K562 (cell line): Measurements from ENCODE around the gene DNAJB13. TPM values are rescaled to one million over a fixed set of nuclear protein-coding genes. Genes with fewer than 3 reads are reported as not detected.
A peak's percentile ranks its signal among the peaks of the same experiment; 100 is the strongest.

Experiments used
- ARID1B ChIP-seq: fragments of 450-650 bp; IDR thresholded peaks from 2 replicates; pipeline ENCODE4 v1.6.1; 2016; ENCODE audit warnings: antibody characterized with exemption, mild to moderate bottlenecking, inconsistent platforms
- ARNT ChIP-seq, 2 experiments: fragments of 450-650 bp; IDR thresholded peaks; 2 replicates each; pipeline ENCODE4 v1.6.1; 2016; ENCODE audit warnings: mild to moderate bottlenecking in 1 of 2
- CBFB ChIP-seq: sonication (generic); formaldehyde crosslinking; IDR thresholded peaks from 2 replicates; pipeline ENCODE4 v1.4.0; 2020; ENCODE audit warnings: mild to moderate bottlenecking, missing genetic modification reagents
- ETV1 ChIP-seq: fragments of 450-650 bp; conservative IDR thresholded peaks from 2 replicates; pipeline ENCODE4 v1.6.1; 2016; ENCODE audit warnings: missing genetic modification characterization, control low read depth, low read depth, missing compliant biosample characterization
- ETV5 ChIP-seq: sonication (generic); formaldehyde crosslinking; IDR thresholded peaks from 2 replicates; pipeline ENCODE4 v1.4.0; 2020; ENCODE audit warnings: low read depth, mild to moderate bottlenecking, missing genetic modification reagents
- GATA2 ChIP-seq: sonication (generic); formaldehyde crosslinking; IDR thresholded peaks from 2 replicates; pipeline ENCODE4 v1.4.0; 2020; ENCODE audit warnings: mild to moderate bottlenecking, missing genetic modification reagents
- HDAC1 ChIP-seq, 2 experiments: fragments of 450-650 bp; IDR thresholded peaks; 2 replicates each; pipeline ENCODE4 v1.6.1; 2016 to 2017; ENCODE audit warnings: inconsistent platforms in 1 of 2, mild to moderate bottlenecking in 1 of 2, moderate library complexity in 1 of 2
- HDGF ChIP-seq: fragments of 450-650 bp; IDR thresholded peaks from 2 replicates; pipeline ENCODE4 v1.6.1; 2016
- HNRNPUL1 ChIP-seq: fragments of 200-400 bp; formaldehyde crosslinking; IDR thresholded peaks from 2 replicates; pipeline ENCODE4 v1.6.1; 2017; ENCODE audit warnings: low read length
- KDM1A ChIP-seq, 2 experiments: fragments of 450-650 bp; IDR thresholded peaks; 2 replicates each; pipeline ENCODE4 v1.6.1; 2016; ENCODE audit warnings: mild to moderate bottlenecking in 2 of 2
- LARP7 ChIP-seq: fragments of 450-650 bp; IDR thresholded peaks from 2 replicates; pipeline ENCODE4 v1.6.1; 2016
- MAFK ChIP-seq: IDR thresholded peaks from 2 replicates; pipeline ENCODE4 v1.6.1; 2011; ENCODE audit warnings: low read length, improper control_type of control experiment
- MEIS2 ChIP-seq: fragments of 450-650 bp; IDR thresholded peaks from 2 replicates; pipeline ENCODE4 v1.6.1; 2014; ENCODE audit warnings: mild to moderate bottlenecking; ENCODE audit not compliant: partially characterized antibody
- RAD21 ChIP-seq, 2 experiments: fragments of 250-450 bp in 1 of 2; fragments of 450-650 bp in 1 of 2; sonication (Bioruptor Pico) in 1 of 2; formaldehyde crosslinking in 1 of 2; IDR thresholded peaks in 1 of 2; conservative IDR thresholded peaks in 1 of 2; 2 replicates each; pipeline versions ENCODE4 v1.4.0 to v1.8.0; 2020 to 2022; ENCODE audit warnings: mild to moderate bottlenecking in 2 of 2, moderate library complexity in 1 of 2
- RAD51 ChIP-seq: fragments of 450-650 bp; IDR thresholded peaks from 2 replicates; pipeline ENCODE4 v1.7.1; 2016; ENCODE audit warnings: low read depth, mild to moderate bottlenecking, borderline replicate concordance
- RCOR1 ChIP-seq, 2 experiments: IDR thresholded peaks; 2 replicates each; pipeline ENCODE4 v1.6.1; 2012; ENCODE audit warnings: low read depth in 2 of 2, low read length in 2 of 2, borderline replicate concordance in 1 of 2, improper control_type of control experiment in 1 of 2
- SIN3B ChIP-seq: fragments of 450-650 bp; IDR thresholded peaks from 2 replicates; pipeline ENCODE4 v1.6.1; 2017; ENCODE audit warnings: low read depth, mild to moderate bottlenecking, moderate library complexity
- SMARCA5 ChIP-seq: fragments of 450-650 bp; IDR thresholded peaks from 2 replicates; pipeline ENCODE4 v1.6.1; 2016
- TCF3 ChIP-seq: sonication (generic); formaldehyde crosslinking; IDR thresholded peaks from 2 replicates; pipeline ENCODE4 v1.4.0; 2020; ENCODE audit warnings: mild to moderate bottlenecking, missing genetic modification reagents
- TEAD4 ChIP-seq, 2 experiments: sonication (generic) in 1 of 2; formaldehyde crosslinking in 1 of 2; IDR thresholded peaks; 2 replicates each; pipeline versions ENCODE4 v1.6.1 to v1.8.0; 2012 to 2022; ENCODE audit warnings: borderline replicate concordance in 1 of 2, inconsistent platforms in 1 of 2, low read length in 1 of 2, mild to moderate bottlenecking in 1 of 2, missing genetic modification reagents in 1 of 2
- ZNF124 ChIP-seq: sonication (generic); formaldehyde crosslinking; IDR thresholded peaks from 2 replicates; pipeline ENCODE4 v1.8.1; 2022; ENCODE audit warnings: missing genetic modification reagents
- ZNF316 ChIP-seq: fragments of 450-650 bp; IDR thresholded peaks from 2 replicates; pipeline ENCODE4 v1.6.1; 2016
- polyA plus RNA-seq, 8 experiments: library from polyadenylated mRNA; depleted of rRNA in 4 of 8; stranded (reverse) in 5 of 8; unstranded in 3 of 8; fragments of >200 nt; fragmentation: Nextera tagmentation in 2 of 8; fragmentation: Illumina TruSeq in 1 of 8; extraction: Ambion mirVana in 2 of 8; extraction: Trizol in 1 of 8; gene quantifications; 2 replicates each; pipeline versions ENCODE4 v1.2.1 to v1.2.3, GENCODE V29; 2011 to 2014; ENCODE audit warnings: inconsistent platforms in 1 of 8, missing spikeins in 1 of 8
- total RNA-seq, 7 experiments: library from RNA; depleted of rRNA in 6 of 7; stranded (reverse); fragments of >200 nt in 6 of 7; fragmentation: Illumina TruSeq in 2 of 7; extraction: Trizol in 2 of 7; gene quantifications; 2 replicates each; pipeline versions ENCODE4 v1.2.1 to v1.2.3, GENCODE V29; 2011 to 2021; ENCODE audit warnings: low replicate concordance in 1 of 7
- TF ChIP-seq, protein P1 (sequence below): fragments of 450-650 bp; IDR thresholded peaks from 2 replicates; pipeline ENCODE4 v1.6.1; 2016
- TF ChIP-seq, protein P2 (sequence below): sonication (generic); formaldehyde crosslinking; IDR thresholded peaks from 2 replicates; pipeline ENCODE4 v1.9.0; 2022; ENCODE audit warnings: mild to moderate bottlenecking, missing genetic modification reagents

DNAJB13 gene
- total and polyA plus RNA-seq, 9 of the 15 experiments (the other 6 are each of a cell fraction or from before 2014, with no cell fraction given) = 0.14 TPM; not detected in 8

DNA sequence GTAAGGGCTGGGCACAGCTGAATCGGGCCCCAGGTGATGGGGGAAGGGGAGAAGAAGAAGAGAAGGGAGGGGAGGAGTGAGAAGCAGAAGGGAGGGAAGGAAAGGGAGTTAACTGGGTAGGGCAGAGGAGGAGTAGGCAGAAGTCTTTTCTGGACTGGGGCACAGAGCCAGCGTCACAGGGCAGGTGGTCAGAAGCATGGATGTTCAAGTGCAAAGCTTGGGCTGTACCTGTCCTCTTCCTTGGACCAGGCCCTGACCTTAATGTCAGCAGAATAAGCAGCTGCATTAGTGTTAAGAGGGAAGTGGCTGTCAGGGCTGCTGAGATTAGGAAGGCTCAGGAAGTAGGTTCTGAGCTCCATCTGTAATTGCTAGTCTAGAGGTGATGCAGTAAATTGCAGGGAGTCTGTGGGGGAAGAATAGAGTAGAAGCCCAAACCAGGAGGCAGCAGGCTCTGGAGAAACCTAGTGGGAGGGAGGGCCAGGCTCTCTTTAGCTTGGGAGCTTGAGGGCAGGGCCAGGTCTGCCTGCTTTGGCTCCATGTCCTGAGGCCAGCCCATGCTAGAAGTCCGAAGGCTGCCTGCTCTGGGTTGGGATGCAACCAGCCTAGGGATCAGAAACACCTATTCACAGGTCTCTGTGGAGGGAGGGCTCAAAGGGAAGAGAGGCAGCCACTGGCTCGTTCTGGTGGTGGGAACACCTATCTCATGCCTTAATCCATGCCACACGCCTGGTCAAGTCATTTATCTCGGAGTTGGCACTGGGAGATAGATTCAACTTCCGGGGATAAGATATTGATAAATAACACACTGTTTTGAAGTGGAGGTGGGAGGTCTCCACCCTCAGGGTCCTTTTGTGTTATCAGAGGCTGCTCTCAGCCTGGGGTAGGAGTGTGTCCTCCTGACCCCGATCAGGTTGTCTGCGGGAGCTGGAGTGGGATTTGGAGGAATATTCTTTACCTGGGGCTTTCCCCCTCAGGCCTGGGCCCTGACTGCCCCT lies 59.8 kb downstream of the DNAJB13 start (continued):
- TF ChIP-seq, protein P1, sequence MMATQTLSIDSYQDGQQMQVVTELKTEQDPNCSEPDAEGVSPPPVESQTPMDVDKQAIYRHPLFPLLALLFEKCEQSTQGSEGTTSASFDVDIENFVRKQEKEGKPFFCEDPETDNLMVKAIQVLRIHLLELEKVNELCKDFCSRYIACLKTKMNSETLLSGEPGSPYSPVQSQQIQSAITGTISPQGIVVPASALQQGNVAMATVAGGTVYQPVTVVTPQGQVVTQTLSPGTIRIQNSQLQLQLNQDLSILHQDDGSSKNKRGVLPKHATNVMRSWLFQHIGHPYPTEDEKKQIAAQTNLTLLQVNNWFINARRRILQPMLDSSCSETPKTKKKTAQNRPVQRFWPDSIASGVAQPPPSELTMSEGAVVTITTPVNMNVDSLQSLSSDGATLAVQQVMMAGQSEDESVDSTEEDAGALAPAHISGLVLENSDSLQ = peak; percentile 49; the same call in 1 of the 2 replicates
- TF ChIP-seq SMARCA5 (peak; percentile 68; the same call in 1 of the 2 replicates), TEAD4 (IDR thresholded peaks at IDR 0.05; ENCODE audit: low read length) (peak; percentile 62), TEAD4 (CRISPR knock-in tag; IDR thresholded peaks at IDR 0.05; ENCODE audit: borderline replicate concordance) (no peak), LARP7 (peak; percentile 66; the same call in 1 of the 2 replicates), KDM1A (IDR thresholded peaks at IDR 0.05) (peak in 1 of 2 experiments; percentile 52; a peak in 1 of 4 replicates), ETV1 (0 out of 2 replicates have a peak, but pooled peaks have one; percentile 5), RAD51 (no peak), RAD21 (CRISPR knock-in tag; conservative IDR thresholded peaks at IDR 0.05 in 1 of 2, IDR thresholded peaks at IDR 0.05 in 1 of 2) (peak in 1 of 2 experiments; percentile 21; a peak in 1 of 4 replicates), TCF3 (peak; percentile 70), CBFB (CRISPR knock-in tag) (0 out of 2 replicates have a peak, but pooled peaks have one; percentile 40), ZNF124 (CRISPR knock-in tag) (0 out of 2 replicates have a peak, but pooled peaks have one; percentile 47), ARID1B (peak; percentile 62), RCOR1 (IDR thresholded peaks at IDR 0.05; ENCODE audit: borderline replicate concordance in 1 of 2, low read depth in 2 of 2, low read length in 2 of 2) (peak; percentile 53 to 80; a peak in 3 of 4 replicates), SIN3B (0 out of 2 replicates have a peak, but pooled peaks have one; percentile 9), ETV5 (peak; percentile 65; the same call in 1 of the 2 replicates), HDAC1 (IDR thresholded peaks at IDR 0.05) (peak in 1 of 2 experiments; percentile 56; a peak in 2 of 4 replicates), MAFK (0 out of 2 replicates have a peak, but pooled peaks have one; percentile 17), ARNT (IDR thresholded peaks at IDR 0.05) (peak in 1 of 2 experiments; percentile 21; a peak in 1 of 4 replicates), ZNF316 (peak; percentile 52; the same call in 1 of the 2 replicates), GATA2 (CRISPR knock-in tag) (peak; percentile 42; the same call in 1 of the 2 replicates), HNRNPUL1 (no peak), MEIS2 (peak; percentile 32), HDGF (peak; percentile 89; the same call in 1 of the 2 replicates)
- TF ChIP-seq, protein P2, sequence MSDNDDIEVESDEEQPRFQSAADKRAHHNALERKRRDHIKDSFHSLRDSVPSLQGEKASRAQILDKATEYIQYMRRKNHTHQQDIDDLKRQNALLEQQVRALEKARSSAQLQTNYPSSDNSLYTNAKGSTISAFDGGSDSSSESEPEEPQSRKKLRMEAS (CRISPR knock-in tag) = peak; percentile 26; the same call in 1 of the 2 replicates
